GM19043 (cell line): ENCODE results near the gene RCHY1.

ENCODE experiments used
- ATAC-seq: cut with Tn5 transposase; IDR thresholded peaks from one replicate; pipeline ENCODE4 v1.9.1; 2021; ENCODE audit warnings: low read depth; ENCODE audit not compliant: unreplicated experiment

Gene RCHY1

DNA sequence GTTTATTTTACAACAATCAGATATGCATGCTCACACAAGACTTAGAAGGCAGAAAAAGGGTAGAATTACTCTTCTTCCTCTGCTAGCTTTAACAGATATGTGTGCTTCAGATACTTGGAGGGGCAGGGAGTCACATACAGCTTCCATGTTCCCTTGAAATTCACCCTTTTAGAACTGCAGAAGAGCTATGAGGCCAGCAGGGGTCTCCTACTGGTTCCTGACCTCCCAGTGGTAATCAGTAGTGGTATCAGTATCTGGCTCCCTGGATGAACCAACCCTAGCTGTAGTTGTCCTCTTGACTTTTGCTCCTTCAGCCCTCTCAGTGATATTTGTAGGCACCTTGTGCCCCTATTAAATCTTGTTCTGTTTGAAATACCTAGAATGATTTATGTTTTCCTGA, 81.5 kb downstream of the RCHY1 start:
- no peak for ATAC-seq

DNA sequence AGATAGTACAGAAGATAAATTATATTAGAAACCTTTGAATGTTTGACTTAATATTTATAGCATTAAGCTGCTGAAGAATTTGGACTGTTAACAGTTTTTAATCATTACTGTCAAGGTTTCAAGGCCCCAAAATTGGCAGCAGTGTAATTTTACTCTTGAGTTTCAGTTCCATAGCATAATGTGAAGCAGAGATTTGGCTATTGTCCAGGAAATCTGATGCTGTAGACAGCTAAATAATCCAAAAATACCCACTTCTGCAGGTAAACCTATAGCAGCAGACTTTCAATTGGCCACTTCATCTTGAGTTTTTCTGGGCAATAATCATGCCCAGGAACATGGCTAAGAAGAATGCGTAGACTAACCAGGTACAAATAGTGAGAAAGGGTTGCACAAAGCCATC, 85.0 kb downstream of the RCHY1 start:
- ATAC-seq: no peak
